ENCODE data around the gene PEDS1.

PEDS1 gene

GRCh38 chr20:50152394-50153152, 950 bp downstream of the PEDS1 start:
- TF ChIP-seq CTCF (conservative IDR thresholded peaks at IDR 0.05; ENCODE audit: low read length): 0 out of 2 replicates have a peak, but pooled peaks have one; percentile 3
- H3K4me3 ChIP-seq (ENCODE audit: low read length): peak overlapping the region; percentile 86
- DNase-seq (ENCODE audit: low read depth): no peak

- peak overlapping the region; percentile 35 for H3K4me3 ChIP-seq (ENCODE audit: low read length)
- TF ChIP-seq CTCF (conservative IDR thresholded peaks at IDR 0.05; ENCODE audit: low read length): no peak
- DNase-seq (ENCODE audit: low read depth): peak; percentile 69
These were observed 2.3 kb downstream of the PEDS1 start for GRCh38 chr20:50151034-50151743.

- no peak for DNase-seq (ENCODE audit: low read depth)
- TF ChIP-seq CTCF (conservative IDR thresholded peaks at IDR 0.05; ENCODE audit: low read length): no peak
- no peak overlapping the region for H3K4me3 ChIP-seq (ENCODE audit: low read length)
These were observed 3.9 kb downstream of the PEDS1 start for GRCh38 chr20:50149481-50150254.

GRCh38 chr20:50146732-50147662, 6.5 kb downstream of the PEDS1 start:
- H3K4me3 ChIP-seq (ENCODE audit: low read length): no peak overlapping the region

GRCh38 chr20:50146214-50146613, 7.3 kb downstream of the PEDS1 start:
- H3K4me3 ChIP-seq (ENCODE audit: low read length): no peak overlapping the region
- DNase-seq (ENCODE audit: low read depth): no peak
- no peak for TF ChIP-seq CTCF (conservative IDR thresholded peaks at IDR 0.05; ENCODE audit: low read length)

More at GRCh38 chr20:50146732-50147662, 6.5 kb downstream of the PEDS1 start:
- no peak for TF ChIP-seq CTCF (conservative IDR thresholded peaks at IDR 0.05; ENCODE audit: low read length)
- no peak for DNase-seq (ENCODE audit: low read depth)

- TF ChIP-seq CTCF (conservative IDR thresholded peaks at IDR 0.05; ENCODE audit: low read length): no peak
- no peak overlapping the region for H3K4me3 ChIP-seq (ENCODE audit: low read length)
- DNase-seq (ENCODE audit: low read depth): no peak
These were observed 8.0 kb downstream of the PEDS1 start for GRCh38 chr20:50145566-50145965.

All from AG10803 (cell line).